IPS DF 19.7 (cell line): ENCODE data around the gene ALG12.
A peak's percentile ranks its signal among the peaks of the same experiment; 100 is the strongest.
"Not testable (repeated sequence)": the region's sequence is repeated elsewhere in the genome, so short reads cannot be mapped to it uniquely, and the experiment has no call there.

Experiments
- DNase-seq: peaks from one replicate; pipeline ENCODE4 v3.0.0-alpha.2; 2013; ENCODE audit warnings: low read depth, low spot score

Gene ALG12

GRCh38 chr22:49867303-49868265 lies 50.7 kb downstream of the ALG12 start:
- no peak for DNase-seq

DNA sequence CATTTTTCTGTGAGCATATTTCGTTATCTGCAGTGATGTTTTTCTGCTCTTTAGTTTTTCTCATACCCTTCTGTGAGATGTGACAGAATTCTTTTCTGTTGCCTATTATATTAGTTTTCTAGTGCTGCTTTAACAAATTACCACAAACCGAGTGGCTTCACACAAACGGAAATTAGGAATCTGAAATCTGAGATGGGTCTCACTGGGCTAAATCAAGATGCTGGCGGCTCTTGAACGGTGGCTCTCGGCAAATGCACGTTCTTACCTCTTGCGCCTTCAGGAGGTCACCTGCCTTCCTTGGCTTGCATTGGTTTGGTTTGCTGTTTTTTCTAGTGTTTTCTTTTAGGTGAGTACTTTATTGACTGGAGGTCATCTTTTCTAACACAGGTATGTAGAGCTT lies 51.6 kb downstream of the ALG12 start:
- DNase-seq: no peak

DNA sequence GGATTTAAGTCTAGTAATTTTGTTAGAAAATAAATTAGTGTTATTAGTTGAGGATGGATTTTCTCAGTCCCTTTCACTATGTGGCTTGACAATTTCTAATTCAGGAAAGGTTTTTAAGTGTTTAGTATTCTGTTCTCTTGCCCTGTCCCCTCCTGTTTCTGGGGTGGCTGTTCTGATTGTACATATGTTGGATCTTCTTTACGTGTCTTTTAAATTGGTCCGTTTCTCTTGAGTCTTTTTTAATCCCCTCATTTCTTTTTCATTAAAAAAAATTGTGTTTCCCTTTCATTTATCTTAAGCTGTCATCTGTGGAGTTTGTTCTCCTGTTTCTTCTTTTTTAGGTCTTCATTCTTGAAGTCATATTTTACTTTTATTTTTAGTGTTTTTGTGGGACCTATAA lies 52.1 kb downstream of the ALG12 start:
- no peak for DNase-seq

GRCh38 chr22:49865156-49865555 lies 53.1 kb downstream of the ALG12 start:
- no peak for DNase-seq

DNA sequence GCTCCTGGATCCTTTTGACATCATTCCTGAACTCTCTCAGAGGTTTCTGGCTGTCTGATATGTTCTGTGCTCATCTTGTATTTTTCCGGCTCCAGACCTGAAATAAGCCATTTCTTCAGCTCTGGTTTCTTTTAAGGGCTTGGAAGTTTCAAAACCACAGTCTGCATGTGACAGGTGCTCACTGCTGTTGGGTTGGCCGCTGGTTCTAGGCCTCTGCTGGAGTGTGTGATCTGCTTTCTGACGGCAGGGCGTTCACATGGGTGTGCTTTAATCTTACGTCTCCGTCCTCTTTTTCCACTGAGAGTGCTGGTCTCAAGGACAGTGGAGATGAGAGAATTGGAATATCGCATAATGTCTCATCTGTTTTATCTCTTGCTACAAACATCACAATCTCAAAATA lies 54.3 kb downstream of the ALG12 start:
- no peak for DNase-seq

DNA sequence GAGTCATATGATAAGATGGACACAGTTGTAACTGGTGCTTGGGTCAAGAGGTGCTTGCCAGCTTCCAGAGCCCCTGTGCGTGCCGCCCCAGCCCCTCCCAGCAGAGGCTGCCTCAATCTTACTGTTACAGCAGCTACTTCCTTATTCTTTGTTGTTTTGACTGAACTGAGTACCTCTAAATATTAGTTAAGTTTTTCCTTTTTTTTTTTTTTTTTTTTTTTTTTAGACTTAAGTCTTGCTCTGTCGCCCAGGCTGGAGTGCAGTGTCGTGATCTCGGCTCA lies 55.8 kb downstream of the ALG12 start:
- no peak for DNase-seq

- DNase-seq: no peak
Measured at GRCh38 chr22:49861642-49862495, 56.4 kb downstream of the ALG12 start.

DNA sequence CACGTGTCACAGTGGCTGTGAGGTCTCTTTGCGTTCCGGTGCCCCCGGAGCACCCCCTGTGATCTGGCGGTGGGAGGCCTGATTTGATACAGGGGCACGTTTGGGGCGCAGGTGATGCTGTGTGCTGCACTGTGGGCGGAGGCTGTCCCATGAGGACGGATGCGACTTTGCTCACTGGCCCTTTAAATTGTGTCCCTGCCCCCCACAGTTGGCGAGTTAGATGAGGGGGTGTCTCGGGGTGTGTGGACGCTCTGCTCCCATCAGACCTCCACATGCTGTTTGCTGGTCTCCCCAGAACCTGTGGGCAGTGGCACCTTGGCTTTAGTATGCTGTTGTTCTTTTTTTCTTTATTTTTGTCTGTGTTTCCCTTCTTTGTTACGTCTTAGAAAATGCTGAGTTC lies 59.4 kb downstream of the ALG12 start:
- no peak for DNase-seq

DNA sequence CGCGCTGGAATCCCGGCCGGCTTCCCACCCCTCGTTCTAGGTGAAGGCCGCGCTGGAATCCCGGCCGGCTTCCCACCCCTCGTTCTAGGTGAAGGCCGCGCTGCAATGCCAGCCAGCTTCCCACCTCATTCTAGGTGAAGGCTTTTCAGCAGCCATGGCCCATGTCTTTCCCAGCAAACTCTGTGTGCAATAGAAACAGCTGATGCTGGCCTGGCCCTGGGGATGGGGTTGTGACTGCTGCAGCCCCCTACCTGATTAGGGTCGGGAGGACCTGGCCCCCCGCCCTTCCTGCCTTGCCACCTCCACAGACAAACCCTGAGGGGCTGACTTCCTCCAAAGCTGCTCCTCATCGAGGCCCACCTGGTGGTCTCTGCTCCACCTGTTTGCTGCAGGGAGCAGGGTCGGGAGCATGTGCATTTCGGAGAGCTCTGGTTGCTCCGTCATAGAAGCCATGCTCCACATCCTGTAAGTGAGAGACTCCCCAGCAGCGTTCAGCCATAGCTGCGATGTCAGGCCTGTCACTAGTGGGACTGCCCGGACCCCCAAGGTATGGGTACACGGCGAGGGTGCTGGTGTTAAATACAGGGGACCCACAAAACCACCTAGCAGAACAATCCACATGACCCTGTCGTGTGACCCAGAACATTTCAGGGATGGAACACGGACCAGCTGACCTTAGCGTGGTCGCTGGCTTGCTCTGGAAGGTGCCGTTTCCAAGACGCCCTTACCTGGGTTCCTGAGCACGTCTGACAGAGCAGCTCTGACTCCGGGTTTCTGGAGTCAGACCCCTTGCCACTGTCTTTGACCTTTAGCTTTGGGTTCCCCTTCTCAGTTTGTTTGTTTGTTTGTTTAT lies 61.2 kb downstream of the ALG12 start:
- no peak for DNase-seq

GRCh38 chr22:49856343-49856742 lies 61.9 kb downstream of the ALG12 start:
- no peak for DNase-seq

DNA sequence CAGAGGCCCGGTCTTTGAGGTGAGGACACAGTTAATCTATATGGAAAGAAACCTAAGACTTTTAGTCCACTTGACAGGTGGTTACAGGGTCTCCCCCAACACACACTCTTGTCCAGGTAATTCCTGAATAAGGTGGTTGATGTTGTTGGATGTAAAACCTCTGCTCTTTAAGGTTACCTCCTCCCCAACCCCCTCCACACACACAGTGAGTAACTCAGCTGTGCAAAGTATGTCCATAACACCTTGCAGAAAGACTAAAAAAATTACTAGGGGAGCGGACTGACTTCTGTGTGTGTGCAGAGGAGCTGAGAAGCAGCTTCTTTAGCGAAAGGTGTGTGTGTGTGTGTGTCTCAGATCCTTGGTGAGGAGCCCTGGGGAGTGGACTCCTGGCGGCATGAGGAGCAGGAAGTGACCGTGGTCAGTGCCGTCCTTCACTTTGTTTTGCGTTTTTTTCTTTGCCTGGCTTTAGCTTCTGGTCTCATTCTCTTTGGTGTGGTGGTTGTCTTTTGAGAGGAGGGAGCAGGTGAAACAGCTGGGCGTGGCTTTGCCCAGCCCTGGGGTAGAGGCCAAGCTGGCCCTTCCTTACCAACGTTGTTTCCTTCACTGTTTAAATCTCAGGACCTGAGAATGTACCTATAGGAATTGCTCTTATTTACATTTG lies 62.9 kb downstream of the ALG12 start:
- DNase-seq: no peak

GRCh38 chr22:49853981-49854831 lies 64.0 kb downstream of the ALG12 start:
- DNase-seq: no peak

DNA sequence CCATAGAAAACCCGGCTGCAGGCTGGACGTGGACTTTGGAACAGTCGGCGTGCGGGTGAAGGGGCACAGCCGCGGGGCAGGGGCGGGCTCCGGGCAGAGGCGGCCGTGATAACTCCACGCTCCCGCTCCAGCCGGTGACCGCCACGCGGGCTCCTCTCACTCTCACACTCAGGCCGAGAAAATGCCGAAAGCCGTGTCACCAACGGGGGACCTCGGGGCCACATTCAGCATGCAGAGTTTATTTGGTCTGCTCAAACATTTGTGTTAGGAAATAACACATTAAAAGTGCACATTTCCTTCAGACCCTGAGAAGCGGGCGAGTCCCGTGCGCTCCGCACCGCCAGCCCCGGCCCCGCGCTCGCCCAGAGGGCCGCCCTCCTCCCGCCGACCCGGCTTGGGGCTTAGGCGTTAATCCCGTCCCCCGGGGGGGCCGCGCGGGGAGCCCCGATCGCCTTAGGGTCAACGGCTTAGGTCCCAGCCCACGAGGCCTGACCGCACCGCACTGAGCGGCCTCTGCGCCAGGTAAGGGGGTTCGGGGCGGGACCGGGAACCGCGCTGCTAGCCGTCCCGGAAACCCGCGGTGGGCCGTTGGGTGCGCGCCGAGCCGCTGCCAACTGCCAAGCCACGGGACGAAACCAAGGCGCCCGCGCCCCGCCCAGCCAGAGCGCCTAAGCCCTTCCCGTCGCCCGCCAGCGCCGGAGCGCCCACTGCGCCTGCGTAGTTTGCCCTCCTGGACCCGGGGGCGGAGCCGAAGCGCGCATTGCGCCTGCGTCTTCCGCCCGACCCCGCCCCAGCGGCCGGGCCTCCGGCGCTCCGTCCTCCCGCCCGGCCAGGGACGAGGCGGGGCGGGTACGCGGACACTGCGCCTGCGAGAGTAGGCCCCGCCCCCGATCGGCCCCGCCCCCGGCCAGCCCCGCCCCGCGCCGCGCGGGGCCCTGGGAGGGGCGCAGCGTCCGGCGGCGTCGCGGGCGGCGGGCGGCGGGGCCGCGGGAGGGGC lies 65.0 kb downstream of the ALG12 start, which contains the start of gene ZBED4:
ZBED4 (plus strand) TSS at position 947 of the 997 bp plus-strand sequence. CDS start 29,819 bp downstream, outside the sequence.
- peak; percentile 73 for DNase-seq

DNA sequence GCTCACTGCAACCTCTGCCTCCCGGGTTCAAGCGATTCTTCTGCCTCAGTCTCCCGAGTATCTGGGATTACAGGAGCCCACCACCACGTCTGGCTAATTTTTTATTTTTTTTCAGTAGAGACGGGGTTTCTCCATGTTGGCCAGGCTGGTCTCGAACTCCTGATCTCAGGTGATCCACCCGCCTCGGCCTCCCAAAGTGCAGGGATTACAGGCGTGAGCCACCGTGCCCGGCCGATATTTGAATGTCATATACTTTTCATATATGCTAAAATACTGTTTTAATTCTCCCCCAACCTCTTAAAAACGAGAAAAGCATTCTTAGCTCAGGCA lies 65.7 kb downstream of the ALG12 start:
- DNase-seq: not testable (repeated sequence)

GRCh38 chr22:49850959-49851802 lies 67.1 kb downstream of the ALG12 start:
- no peak for DNase-seq
